DOHH2 (cell line): ENCODE data around the gene LRRC7.

ENCODE experiments used
- H3F3A ChIP-seq: fragments of 200-600 bp; sonication (generic), shearing (Covaris generic); 2 replicates; pipeline ENCODE4 v1.6.0; 2016; ENCODE audit warnings: antibody characterized with exemption, mild to moderate bottlenecking; ENCODE audit not compliant: control insufficient read depth, insufficient read depth
- H3K27ac ChIP-seq: fragments of 200-600 bp; sonication (generic); 2 replicates; pipeline ENCODE4 v1.5.1; 2014; ENCODE audit warnings: low read depth, mild to moderate bottlenecking, low read length, moderate library complexity
- H3K27me3 ChIP-seq: fragments of 200-600 bp; sonication (generic); 2 replicates; pipeline ENCODE4 v1.6.1; 2014; ENCODE audit warnings: mild to moderate bottlenecking, low read length, mixed read lengths; ENCODE audit not compliant: control insufficient read depth
- H3K36me3 ChIP-seq: fragments of 200-600 bp; sonication (generic); 2 replicates; pipeline ENCODE4 v1.6.1; 2014; ENCODE audit warnings: mild to moderate bottlenecking, low read length, moderate library complexity, mixed read lengths; ENCODE audit not compliant: control insufficient read depth
- H3K4me1 ChIP-seq: fragments of 200-600 bp; sonication (generic); 2 replicates; pipeline ENCODE4 v1.6.1; 2014; ENCODE audit warnings: mild to moderate bottlenecking, low read length, mixed read lengths; ENCODE audit not compliant: control insufficient read depth
- H3K4me2 ChIP-seq: fragments of 200-600 bp; sonication (generic); 2 replicates; pipeline ENCODE4 v1.6.0; 2014; ENCODE audit warnings: mild to moderate bottlenecking, low read length, moderate library complexity
- H3K4me3 ChIP-seq: fragments of 200-600 bp; sonication (generic); 2 replicates; pipeline ENCODE4 v1.5.1; 2014; ENCODE audit warnings: mild to moderate bottlenecking, low read length, mixed read lengths
- H3K79me2 ChIP-seq: fragments of 200-600 bp; sonication (generic); 2 replicates; pipeline ENCODE4 v1.6.1; 2014; ENCODE audit warnings: mild to moderate bottlenecking, low read length, mixed read lengths; ENCODE audit not compliant: control insufficient read depth
- H3K9me2 ChIP-seq: fragments of 200-600 bp; sonication (generic); replicated peaks from 2 replicates; pipeline ENCODE4 v1.6.1; 2014; ENCODE audit warnings: mild to moderate bottlenecking, low read length, mixed read lengths; ENCODE audit not compliant: control insufficient read depth
- H3K9me3 ChIP-seq: fragments of 200-600 bp; sonication (generic); 2 replicates; pipeline ENCODE4 v1.6.1; 2014; ENCODE audit warnings: antibody characterized with exemption, low read length, mixed read lengths; ENCODE audit not compliant: control insufficient read depth, insufficient read depth
- H4K20me1 ChIP-seq: fragments of 200-600 bp; sonication (generic); 2 replicates; pipeline ENCODE4 v1.6.0; 2014; ENCODE audit warnings: low read depth, mild to moderate bottlenecking, antibody characterized with exemption, low read length, moderate library complexity; ENCODE audit not compliant: control insufficient read depth, insufficient read depth
- CTCF ChIP-seq: fragments of 200-600 bp; sonication (generic); IDR thresholded peaks from one replicate; pipeline ENCODE4 v1.5.1; 2014; ENCODE audit warnings: antibody characterized with exemption, mild to moderate bottlenecking, low read depth, low read length; ENCODE audit not compliant: poor library complexity, severe bottlenecking
- EZH2phosphoT487 ChIP-seq: fragments of 200-600 bp; sonication (generic); IDR thresholded peaks from 2 replicates; pipeline ENCODE4 v1.6.1; 2017; ENCODE audit warnings: borderline replicate concordance, mild to moderate bottlenecking, antibody characterized with exemption, low read length, moderate library complexity, mixed read lengths

LRRC7 gene

GRCh38 chr1:70169018-70169839, 601.5 kb downstream of the LRRC7 start:
- H4K20me1 ChIP-seq, result no peaks in the 10 kb centered on the region
- H3K27ac ChIP-seq, result no peak overlapping the region
- no peak overlapping the region for H3K4me3 ChIP-seq
- no peaks in the 10 kb centered on the region for H3K27me3 ChIP-seq
- H3K79me2 ChIP-seq, result no peaks in the 10 kb centered on the region
- no peaks in the 10 kb centered on the region for H3K9me2 ChIP-seq
- no peaks in the 10 kb centered on the region for H3F3A ChIP-seq
- no peaks in the 10 kb centered on the region for H3K4me1 ChIP-seq
- TF ChIP-seq CTCF (no peak), EZH2phosphoT487 (no peak)
- H3K4me2 ChIP-seq, result no peak overlapping the region
- H3K9me3 ChIP-seq, result no peaks in the 10 kb centered on the region
- H3K36me3 ChIP-seq, result peaks cover 11% of the 10 kb centered on the region

GRCh38 chr1:70171512-70171911, 603.8 kb downstream of the LRRC7 start:
- Histone ChIP-seq H3K9me2 (no peaks in the 10 kb centered on the region), H3K4me2 (no peak overlapping the region), H3K79me2 (no peaks in the 10 kb centered on the region), H3F3A (no peaks in the 10 kb centered on the region), H3K27ac (no peak overlapping the region), H3K36me3 (peaks cover 19% of the 10 kb centered on the region), H3K4me3 (no peak overlapping the region), H4K20me1 (no peaks in the 10 kb centered on the region), H3K4me1 (no peaks in the 10 kb centered on the region), H3K9me3 (no peaks in the 10 kb centered on the region), H3K27me3 (no peaks in the 10 kb centered on the region)
- TF ChIP-seq EZH2phosphoT487 (no peak), CTCF (no peak)
